WTC11 (cell line): ENCODE measurements around the gene KRTAP2-4. TPM values are rescaled to one million over a fixed set of nuclear protein-coding genes. Genes with fewer than 3 reads are reported as not detected.

Experiments used
- ATAC-seq: fragments of 200-7000 bp; cut with Tn5 transposase; 2 replicates; pipeline ENCODE4 v1.10.0; 2021; ENCODE audit warnings: mild to moderate bottlenecking, moderate library complexity
- CTCF ChIA-PET: fragments of 300-600 bp; sonication (Branson Sonifier 250); formaldehyde crosslinking; loops from one replicate; lab custom pipeline; 2021; ENCODE audit warnings: antibody characterized with exemption; lab: Charles Lee
- POLR2A ChIA-PET: fragments of 350-600 bp; sonication (Branson Sonifier 250); formaldehyde crosslinking; loops from one replicate; lab custom pipeline; 2021; ENCODE audit warnings: antibody characterized with exemption; lab: Charles Lee
- DNase-seq: peaks from one replicate; pipeline ENCODE4 v3.0.0; 2021; ENCODE audit warnings: low spot score
- H3K27ac Mint-ChIP-seq: 2 replicates; pipeline ENCODE4 v1.8.0; 2021; ENCODE audit warnings: mixed read lengths
- H3K27me3 Mint-ChIP-seq: 2 replicates; pipeline ENCODE4 v1.8.0; 2021; ENCODE audit warnings: low read depth, mild to moderate bottlenecking, moderate library complexity, mixed read lengths
- H3K36me3 Mint-ChIP-seq: 2 replicates; pipeline ENCODE4 v1.8.0; 2021; ENCODE audit warnings: mixed read lengths
- H3K4me1 Mint-ChIP-seq: 2 replicates; pipeline ENCODE4 v1.8.0; 2022; ENCODE audit warnings: mixed read lengths
- H3K4me3 Mint-ChIP-seq: 2 replicates; pipeline ENCODE4 v1.8.0; 2021; ENCODE audit warnings: mild to moderate bottlenecking, moderate library complexity, mixed read lengths
- H3K9me3 Mint-ChIP-seq: 2 replicates; pipeline ENCODE4 v1.8.0; 2021; ENCODE audit warnings: mixed read lengths
- ATF2 ChIP-seq: sonication (generic); formaldehyde crosslinking; IDR thresholded peaks from 2 replicates; pipeline ENCODE4 v1.8.1; 2022; ENCODE audit warnings: low read depth, missing genetic modification reagents, borderline replicate concordance
- ATF3 ChIP-seq: sonication (generic); formaldehyde crosslinking; conservative IDR thresholded peaks from 2 replicates; pipeline ENCODE4 v1.8.1; 2022; ENCODE audit warnings: mild to moderate bottlenecking, missing genetic modification reagents
- CBFB ChIP-seq: sonication (generic); formaldehyde crosslinking; IDR thresholded peaks from 2 replicates; pipeline ENCODE4 v1.8.1; 2022; ENCODE audit warnings: mild to moderate bottlenecking, low read depth, missing genetic modification reagents
- EMX1 ChIP-seq: fragments of 250-450 bp; sonication (Bioruptor Pico); IDR thresholded peaks from 2 replicates; pipeline ENCODE4 v1.8.0; 2021; ENCODE audit warnings: mild to moderate bottlenecking
- FOXJ3 ChIP-seq: sonication (generic); formaldehyde crosslinking; IDR thresholded peaks from 2 replicates; pipeline ENCODE4 v1.9.0; 2021; ENCODE audit warnings: missing genetic modification reagents, mild to moderate bottlenecking, borderline replicate concordance
- NFE2L1 ChIP-seq: sonication (generic); formaldehyde crosslinking; IDR thresholded peaks from 2 replicates; pipeline ENCODE4 v1.8.1; 2023; ENCODE audit warnings: missing genetic modification reagents
- NR1H2 ChIP-seq: sonication (generic); formaldehyde crosslinking; IDR thresholded peaks from 2 replicates; pipeline ENCODE4 v1.9.0; 2021; ENCODE audit warnings: mild to moderate bottlenecking, moderate library complexity, missing genetic modification reagents
- OVOL2 ChIP-seq: fragments of 250-450 bp; sonication (Bioruptor Pico); IDR thresholded peaks from 2 replicates; pipeline ENCODE4 v1.9.0; 2021; ENCODE audit warnings: mild to moderate bottlenecking, borderline replicate concordance
- SMAD4 ChIP-seq: sonication (generic); formaldehyde crosslinking; IDR thresholded peaks from 2 replicates; pipeline ENCODE4 v1.8.0; 2022; ENCODE audit warnings: mild to moderate bottlenecking, missing genetic modification reagents
- ZNF138 ChIP-seq: sonication (generic); formaldehyde crosslinking; conservative IDR thresholded peaks from 2 replicates; pipeline ENCODE4 v1.8.1; 2022; ENCODE audit warnings: mild to moderate bottlenecking, moderate library complexity, missing genetic modification reagents
- ZNF232 ChIP-seq: sonication (generic); formaldehyde crosslinking; IDR thresholded peaks from 2 replicates; pipeline ENCODE4 v1.8.0; 2022; ENCODE audit warnings: mild to moderate bottlenecking, missing genetic modification reagents
- ZNF396 ChIP-seq: fragments of 250-450 bp; sonication (Bioruptor Pico); IDR thresholded peaks from 2 replicates; pipeline ENCODE4 v1.8.0; 2021; ENCODE audit warnings: mild to moderate bottlenecking, moderate library complexity, borderline replicate concordance
- ZNF423 ChIP-seq: fragments of 250-450 bp; sonication (Bioruptor Pico); IDR thresholded peaks from 2 replicates; pipeline ENCODE4 v2.1.2; 2022; ENCODE audit warnings: mild to moderate bottlenecking, moderate library complexity
- ZNF512 ChIP-seq: sonication (generic); formaldehyde crosslinking; IDR thresholded peaks from 2 replicates; pipeline ENCODE4 v1.8.1; 2022; ENCODE audit warnings: missing genetic modification reagents, borderline replicate concordance
- total RNA-seq: library from RNA; stranded (reverse); gene quantifications from 3 replicates; pipeline ENCODE4 v1.2.3, GENCODE V29; 2021
- TF ChIP-seq, protein P1 (sequence below): sonication (generic); formaldehyde crosslinking; IDR thresholded peaks from 2 replicates; pipeline ENCODE4 v1.8.1; 2023; ENCODE audit warnings: mild to moderate bottlenecking, missing genetic modification reagents, moderate library complexity
- TF ChIP-seq, protein P2 (sequence below): sonication (generic); formaldehyde crosslinking; IDR thresholded peaks from 2 replicates; pipeline ENCODE4 v1.8.0; 2023; ENCODE audit warnings: missing genetic modification reagents
- TF ChIP-seq, protein P3 (sequence below): sonication (generic); formaldehyde crosslinking; IDR thresholded peaks from 2 replicates; pipeline ENCODE4 v1.8.1; 2022; ENCODE audit warnings: mild to moderate bottlenecking, missing genetic modification reagents, moderate library complexity, borderline replicate concordance
- TF ChIP-seq, protein P4 (sequence below): fragments of 250-450 bp; sonication (Bioruptor Pico); IDR thresholded peaks from 2 replicates; pipeline ENCODE4 v1.9.0; 2021; ENCODE audit warnings: mild to moderate bottlenecking

The KRTAP2-4 gene
- total RNA-seq, 1 experiment from 2014 or later = not detected

DNA sequence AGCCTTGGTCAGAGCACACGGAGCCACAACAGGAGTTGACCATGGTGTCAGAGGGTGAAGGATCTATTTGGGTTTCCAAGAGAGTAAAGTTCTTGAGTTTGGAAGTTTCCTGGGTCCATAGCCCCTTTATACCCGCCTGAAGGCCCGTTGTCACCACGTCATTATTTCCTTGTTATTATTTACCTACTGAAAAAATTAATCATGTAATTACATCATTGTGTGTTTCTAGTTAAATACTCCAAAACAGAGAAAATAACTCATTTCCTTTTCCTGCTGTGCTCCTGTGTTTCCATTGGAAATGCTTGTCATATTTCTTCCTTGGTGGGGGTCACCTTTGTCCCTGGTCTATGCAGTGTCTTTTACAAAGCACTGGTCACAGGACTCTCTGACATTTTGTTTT is 32.4 kb upstream of the KRTAP2-4 start, which contains the start of gene KRTAP4-8:
TSS of gene KRTAP4-8 (minus strand) at position 101 of the 400 bp plus-strand sequence. CDS start at position 43, 58 bp downstream.
- ChIA-PET CTCF (no interaction called here), POLR2A (no interaction called here)
- Mint-ChIP-seq H3K9me3 (peaks cover 32% of the 10 kb centered on the region), H3K36me3 (peaks cover 18% of the 10 kb centered on the region), H3K4me1 (peaks cover 34% of the 10 kb centered on the region), H3K4me3 (no peak within 1 kb of the TSS), H3K27ac (no peak within 1 kb of the TSS), H3K27me3 (no peaks in the 10 kb centered on the region)
- ATAC-seq (no peak), DNase-seq (no peak)
- TF ChIP-seq FOXJ3 (no peak), ZNF396 (CRISPR knock-in tag) (no peak), OVOL2 (no peak), SMAD4 (CRISPR knock-in tag) (no peak), NFE2L1 (CRISPR knock-in tag) (no peak), ATF3 (no peak), NR1H2 (no peak), CBFB (CRISPR knock-in tag) (no peak), ZNF232 (CRISPR knock-in tag) (no peak), ATF2 (CRISPR knock-in tag) (no peak), ZNF138 (CRISPR knock-in tag) (no peak), ZNF512 (CRISPR knock-in tag) (no peak), ZNF423 (CRISPR knock-in tag) (no peak), EMX1 (CRISPR knock-in tag) (no peak)
- TF ChIP-seq, protein P1, sequence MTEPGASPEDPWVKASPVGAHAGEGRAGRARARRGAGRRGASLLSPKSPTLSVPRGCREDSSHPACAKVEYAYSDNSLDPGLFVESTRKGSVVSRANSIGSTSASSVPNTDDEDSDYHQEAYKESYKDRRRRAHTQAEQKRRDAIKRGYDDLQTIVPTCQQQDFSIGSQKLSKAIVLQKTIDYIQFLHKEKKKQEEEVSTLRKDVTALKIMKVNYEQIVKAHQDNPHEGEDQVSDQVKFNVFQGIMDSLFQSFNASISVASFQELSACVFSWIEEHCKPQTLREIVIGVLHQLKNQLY (CRISPR knock-in tag) = no peak
- TF ChIP-seq, protein P2, sequence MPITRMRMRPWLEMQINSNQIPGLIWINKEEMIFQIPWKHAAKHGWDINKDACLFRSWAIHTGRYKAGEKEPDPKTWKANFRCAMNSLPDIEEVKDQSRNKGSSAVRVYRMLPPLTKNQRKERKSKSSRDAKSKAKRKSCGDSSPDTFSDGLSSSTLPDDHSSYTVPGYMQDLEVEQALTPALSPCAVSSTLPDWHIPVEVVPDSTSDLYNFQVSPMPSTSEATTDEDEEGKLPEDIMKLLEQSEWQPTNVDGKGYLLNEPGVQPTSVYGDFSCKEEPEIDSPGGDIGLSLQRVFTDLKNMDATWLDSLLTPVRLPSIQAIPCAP (CRISPR knock-in tag) = no peak
- TF ChIP-seq, protein P3, sequence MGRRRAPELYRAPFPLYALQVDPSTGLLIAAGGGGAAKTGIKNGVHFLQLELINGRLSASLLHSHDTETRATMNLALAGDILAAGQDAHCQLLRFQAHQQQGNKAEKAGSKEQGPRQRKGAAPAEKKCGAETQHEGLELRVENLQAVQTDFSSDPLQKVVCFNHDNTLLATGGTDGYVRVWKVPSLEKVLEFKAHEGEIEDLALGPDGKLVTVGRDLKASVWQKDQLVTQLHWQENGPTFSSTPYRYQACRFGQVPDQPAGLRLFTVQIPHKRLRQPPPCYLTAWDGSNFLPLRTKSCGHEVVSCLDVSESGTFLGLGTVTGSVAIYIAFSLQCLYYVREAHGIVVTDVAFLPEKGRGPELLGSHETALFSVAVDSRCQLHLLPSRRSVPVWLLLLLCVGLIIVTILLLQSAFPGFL (CRISPR knock-in tag) = no peak
- TF ChIP-seq, protein P4, sequence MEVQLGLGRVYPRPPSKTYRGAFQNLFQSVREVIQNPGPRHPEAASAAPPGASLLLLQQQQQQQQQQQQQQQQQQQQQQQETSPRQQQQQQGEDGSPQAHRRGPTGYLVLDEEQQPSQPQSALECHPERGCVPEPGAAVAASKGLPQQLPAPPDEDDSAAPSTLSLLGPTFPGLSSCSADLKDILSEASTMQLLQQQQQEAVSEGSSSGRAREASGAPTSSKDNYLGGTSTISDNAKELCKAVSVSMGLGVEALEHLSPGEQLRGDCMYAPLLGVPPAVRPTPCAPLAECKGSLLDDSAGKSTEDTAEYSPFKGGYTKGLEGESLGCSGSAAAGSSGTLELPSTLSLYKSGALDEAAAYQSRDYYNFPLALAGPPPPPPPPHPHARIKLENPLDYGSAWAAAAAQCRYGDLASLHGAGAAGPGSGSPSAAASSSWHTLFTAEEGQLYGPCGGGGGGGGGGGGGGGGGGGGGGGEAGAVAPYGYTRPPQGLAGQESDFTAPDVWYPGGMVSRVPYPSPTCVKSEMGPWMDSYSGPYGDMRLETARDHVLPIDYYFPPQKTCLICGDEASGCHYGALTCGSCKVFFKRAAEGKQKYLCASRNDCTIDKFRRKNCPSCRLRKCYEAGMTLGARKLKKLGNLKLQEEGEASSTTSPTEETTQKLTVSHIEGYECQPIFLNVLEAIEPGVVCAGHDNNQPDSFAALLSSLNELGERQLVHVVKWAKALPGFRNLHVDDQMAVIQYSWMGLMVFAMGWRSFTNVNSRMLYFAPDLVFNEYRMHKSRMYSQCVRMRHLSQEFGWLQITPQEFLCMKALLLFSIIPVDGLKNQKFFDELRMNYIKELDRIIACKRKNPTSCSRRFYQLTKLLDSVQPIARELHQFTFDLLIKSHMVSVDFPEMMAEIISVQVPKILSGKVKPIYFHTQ (CRISPR knock-in tag) = no peak
